ENCODE measurements around the gene PELI1.

Gene PELI1

GRCh38 chr2:64133828-64134227 is 10.4 kb downstream of the PELI1 start:
- POLR2A ChIA-PET = no interaction called here
- CTCF ChIA-PET = interaction anchor here (1.1 to 1.2 kb wide), 2 partner anchors 11 to 194 kb away, joined by 3 to 6 read pairs; no protein-coding TSS in a partner anchor

GRCh38 chr2:64133354-64133753 is 10.9 kb downstream of the PELI1 start:
- ChIA-PET POLR2A (no interaction called here), CTCF (interaction anchor here (0.8 to 1.2 kb wide), 4 partner anchors 10 to 195 kb away, joined by 3 to 6 read pairs (median 3); no protein-coding TSS in a partner anchor)
- Histone ChIP-seq H3K9me3 (ENCODE audit: control extremely low read depth in 1 of 5, control insufficient read depth in 4 of 5, insufficient read depth in 2 of 5, low read depth in 1 of 5, low read length in 4 of 5) (no peaks in the 10 kb centered on the region), H3K4me3 (ENCODE audit: control insufficient read depth in 1 of 7, extremely low read depth in 1 of 7, insufficient read depth in 4 of 7, low read depth in 2 of 7, low read length in 6 of 7) (no peak overlapping the region), H3K27ac (ENCODE audit: insufficient read depth in 1 of 2, low read depth in 1 of 2, low read length in 2 of 2, poor library complexity in 1 of 2, severe bottlenecking in 2 of 2) (no peak overlapping the region), H3K4me1 (ENCODE audit: control extremely low read depth in 1 of 4, control insufficient read depth in 4 of 4, insufficient read depth in 4 of 4, low read length in 3 of 4) (peaks cover 8 to 24% (median 17%) of the 10 kb centered on the region in 4 experiments), H3K27me3 (replicated peaks in 2 of 5; ENCODE audit: control insufficient read depth in 4 of 5, insufficient read depth in 5 of 5, low read length in 4 of 5) (no peaks in the 10 kb centered on the region), H3K36me3 (ENCODE audit: control insufficient read depth in 4 of 4, insufficient read depth in 4 of 4, low read length in 3 of 4) (no peaks in the 10 kb centered on the region)
- 100% methylated on average over 1 of the region's 1 CpG for WGBS (ENCODE audit: insufficient coverage)
- no peak for DNase-seq

More at GRCh38 chr2:64133828-64134227, 10.4 kb downstream of the PELI1 start:
- DNase-seq = no peak
- H3K9me3 ChIP-seq (ENCODE audit: control extremely low read depth in 1 of 5, control insufficient read depth in 4 of 5, insufficient read depth in 2 of 5, low read depth in 1 of 5, low read length in 4 of 5) = no peaks in the 10 kb centered on the region
- H3K4me1 ChIP-seq (ENCODE audit: control extremely low read depth in 1 of 4, control insufficient read depth in 4 of 4, insufficient read depth in 4 of 4, low read length in 3 of 4) = peaks cover 8 to 24% (median 20%) of the 10 kb centered on the region in 4 experiments
- H3K4me3 ChIP-seq (ENCODE audit: control insufficient read depth in 1 of 7, extremely low read depth in 1 of 7, insufficient read depth in 4 of 7, low read depth in 2 of 7, low read length in 6 of 7) = no peak overlapping the region
- no peak overlapping the region for H3K27ac ChIP-seq (ENCODE audit: insufficient read depth in 1 of 2, low read depth in 1 of 2, low read length in 2 of 2, poor library complexity in 1 of 2, severe bottlenecking in 2 of 2)
- H3K27me3 ChIP-seq (replicated peaks in 2 of 5; ENCODE audit: control insufficient read depth in 4 of 5, insufficient read depth in 5 of 5, low read length in 4 of 5) = no peaks in the 10 kb centered on the region
- H3K36me3 ChIP-seq (ENCODE audit: control insufficient read depth in 4 of 4, insufficient read depth in 4 of 4, low read length in 3 of 4) = no peaks in the 10 kb centered on the region

GRCh38 chr2:64130333-64130732 is 13.9 kb downstream of the PELI1 start:
- no CpG with 5 or more reads among the region's 2 CpGs for WGBS (ENCODE audit: insufficient coverage)
- ChIA-PET POLR2A (no interaction called here), CTCF (no interaction called here)

GRCh38 chr2:64128943-64129391 is 15.3 kb downstream of the PELI1 start:
- ChIA-PET POLR2A (no interaction called here), CTCF (no interaction called here)
- no peak for DNase-seq
- Histone ChIP-seq H3K27ac (ENCODE audit: insufficient read depth in 1 of 2, low read depth in 1 of 2, low read length in 2 of 2, poor library complexity in 1 of 2, severe bottlenecking in 2 of 2) (no peak overlapping the region), H3K4me3 (ENCODE audit: control insufficient read depth in 1 of 7, extremely low read depth in 1 of 7, insufficient read depth in 4 of 7, low read depth in 2 of 7, low read length in 6 of 7) (no peak overlapping the region), H3K4me1 (ENCODE audit: control extremely low read depth in 1 of 4, control insufficient read depth in 4 of 4, insufficient read depth in 4 of 4, low read length in 3 of 4) (peaks cover 0 to 3% (median 0%) of the 10 kb centered on the region in 4 experiments), H3K27me3 (replicated peaks in 2 of 5; ENCODE audit: control insufficient read depth in 4 of 5, insufficient read depth in 5 of 5, low read length in 4 of 5) (no peaks in the 10 kb centered on the region), H3K36me3 (ENCODE audit: control insufficient read depth in 4 of 4, insufficient read depth in 4 of 4, low read length in 3 of 4) (no peaks in the 10 kb centered on the region), H3K9me3 (ENCODE audit: control extremely low read depth in 1 of 5, control insufficient read depth in 4 of 5, insufficient read depth in 2 of 5, low read depth in 1 of 5, low read length in 4 of 5) (peaks cover 0 to 2% (median 0%) of the 10 kb centered on the region in 5 experiments)

More at GRCh38 chr2:64130333-64130732, 13.9 kb downstream of the PELI1 start:
- H3K4me3 ChIP-seq (ENCODE audit: control insufficient read depth in 1 of 7, extremely low read depth in 1 of 7, insufficient read depth in 4 of 7, low read depth in 2 of 7, low read length in 6 of 7) = no peak overlapping the region
- H3K4me1 ChIP-seq (ENCODE audit: control extremely low read depth in 1 of 4, control insufficient read depth in 4 of 4, insufficient read depth in 4 of 4, low read length in 3 of 4) = peaks cover 0 to 12% (median 2%) of the 10 kb centered on the region in 4 experiments
- H3K27ac ChIP-seq (ENCODE audit: insufficient read depth in 1 of 2, low read depth in 1 of 2, low read length in 2 of 2, poor library complexity in 1 of 2, severe bottlenecking in 2 of 2) = no peak overlapping the region
- DNase-seq = no peak
- H3K9me3 ChIP-seq (ENCODE audit: control extremely low read depth in 1 of 5, control insufficient read depth in 4 of 5, insufficient read depth in 2 of 5, low read depth in 1 of 5, low read length in 4 of 5) = peaks cover 0 to 2% (median 0%) of the 10 kb centered on the region in 5 experiments
- H3K27me3 ChIP-seq (replicated peaks in 2 of 5; ENCODE audit: control insufficient read depth in 4 of 5, insufficient read depth in 5 of 5, low read length in 4 of 5) = no peaks in the 10 kb centered on the region
- no peaks in the 10 kb centered on the region for H3K36me3 ChIP-seq (ENCODE audit: control insufficient read depth in 4 of 4, insufficient read depth in 4 of 4, low read length in 3 of 4)

- Histone ChIP-seq H3K9me3 (ENCODE audit: control extremely low read depth in 1 of 5, control insufficient read depth in 4 of 5, insufficient read depth in 2 of 5, low read depth in 1 of 5, low read length in 4 of 5) (peaks cover 0 to 2% (median 0%) of the 10 kb centered on the region in 5 experiments), H3K4me3 (ENCODE audit: control insufficient read depth in 1 of 7, extremely low read depth in 1 of 7, insufficient read depth in 4 of 7, low read depth in 2 of 7, low read length in 6 of 7) (no peak overlapping the region), H3K4me1 (ENCODE audit: control extremely low read depth in 1 of 4, control insufficient read depth in 4 of 4, insufficient read depth in 4 of 4, low read length in 3 of 4) (no peaks in the 10 kb centered on the region), H3K27me3 (replicated peaks in 2 of 5; ENCODE audit: control insufficient read depth in 4 of 5, insufficient read depth in 5 of 5, low read length in 4 of 5) (no peaks in the 10 kb centered on the region), H3K36me3 (ENCODE audit: control insufficient read depth in 4 of 4, insufficient read depth in 4 of 4, low read length in 3 of 4) (no peaks in the 10 kb centered on the region), H3K27ac (ENCODE audit: insufficient read depth in 1 of 2, low read depth in 1 of 2, low read length in 2 of 2, poor library complexity in 1 of 2, severe bottlenecking in 2 of 2) (no peak overlapping the region)
- no peak for DNase-seq
- no CpG with 5 or more reads among the region's 1 CpG for WGBS (ENCODE audit: insufficient coverage)
- ChIA-PET POLR2A (no interaction called here), CTCF (no interaction called here)
Observed at GRCh38 chr2:64128406-64128805, 15.8 kb downstream of the PELI1 start.

- DNase-seq = no peak
- H3K9me3 ChIP-seq (ENCODE audit: control extremely low read depth in 1 of 5, control insufficient read depth in 4 of 5, insufficient read depth in 2 of 5, low read depth in 1 of 5, low read length in 4 of 5) = peaks cover 0 to 2% (median 0%) of the 10 kb centered on the region in 5 experiments
- H3K36me3 ChIP-seq (ENCODE audit: control insufficient read depth in 4 of 4, insufficient read depth in 4 of 4, low read length in 3 of 4) = no peaks in the 10 kb centered on the region
- no peak overlapping the region for H3K4me3 ChIP-seq (ENCODE audit: control insufficient read depth in 1 of 7, extremely low read depth in 1 of 7, insufficient read depth in 4 of 7, low read depth in 2 of 7, low read length in 6 of 7)
- H3K27me3 ChIP-seq (replicated peaks in 2 of 5; ENCODE audit: control insufficient read depth in 4 of 5, insufficient read depth in 5 of 5, low read length in 4 of 5) = no peaks in the 10 kb centered on the region
- POLR2A ChIA-PET = no interaction called here
- no peak overlapping the region for H3K27ac ChIP-seq (ENCODE audit: insufficient read depth in 1 of 2, low read depth in 1 of 2, low read length in 2 of 2, poor library complexity in 1 of 2, severe bottlenecking in 2 of 2)
- CTCF ChIA-PET = interaction anchor here (1.5 kb wide), 1 partner anchor 47 kb away, joined by 4 read pairs; no protein-coding TSS in a partner anchor
- H3K4me1 ChIP-seq (ENCODE audit: control extremely low read depth in 1 of 4, control insufficient read depth in 4 of 4, insufficient read depth in 4 of 4, low read length in 3 of 4) = no peaks in the 10 kb centered on the region
- WGBS (ENCODE audit: insufficient coverage) = 93% methylated on average over 1 of the region's 2 CpGs
Observed at GRCh38 chr2:64127119-64127518, 17.1 kb downstream of the PELI1 start.

- Histone ChIP-seq H3K9me3 (ENCODE audit: control extremely low read depth in 1 of 5, control insufficient read depth in 4 of 5, insufficient read depth in 2 of 5, low read depth in 1 of 5, low read length in 4 of 5) (peaks cover 0 to 2% (median 0%) of the 10 kb centered on the region in 5 experiments), H3K4me3 (ENCODE audit: control insufficient read depth in 1 of 7, extremely low read depth in 1 of 7, insufficient read depth in 4 of 7, low read depth in 2 of 7, low read length in 6 of 7) (no peak overlapping the region), H3K4me1 (ENCODE audit: control extremely low read depth in 1 of 4, control insufficient read depth in 4 of 4, insufficient read depth in 4 of 4, low read length in 3 of 4) (no peaks in the 10 kb centered on the region), H3K36me3 (ENCODE audit: control insufficient read depth in 4 of 4, insufficient read depth in 4 of 4, low read length in 3 of 4) (no peaks in the 10 kb centered on the region), H3K27me3 (replicated peaks in 2 of 5; ENCODE audit: control insufficient read depth in 4 of 5, insufficient read depth in 5 of 5, low read length in 4 of 5) (no peaks in the 10 kb centered on the region), H3K27ac (ENCODE audit: insufficient read depth in 1 of 2, low read depth in 1 of 2, low read length in 2 of 2, poor library complexity in 1 of 2, severe bottlenecking in 2 of 2) (no peak overlapping the region)
- ChIA-PET POLR2A (no interaction called here), CTCF (interaction anchor here (0.6 to 1.5 kb wide), 2 partner anchors 46 to 65 kb away, joined by 3 to 4 read pairs; no protein-coding TSS in a partner anchor)
- 100% methylated on average over 1 of the region's 3 CpGs for WGBS (ENCODE audit: insufficient coverage)
- DNase-seq = no peak
Observed at GRCh38 chr2:64126601-64127000, 17.6 kb downstream of the PELI1 start.
